Caco-2 (cell line): ENCODE measurements around the gene MRC2. TPM values are rescaled to one million over a fixed set of nuclear protein-coding genes. Genes with fewer than 3 reads are reported as not detected.

ENCODE experiments used
- BruUV-seq: library from RNA; stranded (reverse); fragments of 400-500 nt; replicated peaks from 2 replicates; lab custom pipeline; 2021; lab: Mats Ljungman, UMichigan
- CTCF ChIA-PET: fragments of 300-600 bp; sonication (Branson Sonifier 250); formaldehyde crosslinking; loops from one replicate; lab custom pipeline; 2022; ENCODE audit warnings: antibody characterized with exemption; lab: Charles Lee
- POLR2A ChIA-PET: fragments of 300-600 bp; sonication (Branson Sonifier 250); formaldehyde crosslinking; loops from one replicate; lab custom pipeline; 2022; ENCODE audit warnings: antibody characterized with exemption; lab: Charles Lee
- DNase-seq, 2 experiments: peaks; one replicate each; pipeline versions ENCODE4 v3.0.0 to v3.0.0-alpha.2; 2020 to 2022
- H3K27me3 ChIP-seq: replicated peaks from 2 replicates; pipeline ENCODE4 v1.6.0; 2011; ENCODE audit warnings: low read length; ENCODE audit not compliant: control insufficient read depth, insufficient read depth
- H3K36me3 ChIP-seq: 2 replicates; pipeline ENCODE4 v1.5.1; 2011; ENCODE audit warnings: low read length; ENCODE audit not compliant: control insufficient read depth, insufficient read depth
- H3K4me1 ChIP-seq: fragments of 250-450 bp; sonication (Bioruptor Pico); 2 replicates; pipeline ENCODE4 v1.5.1; 2020; ENCODE audit warnings: mild to moderate bottlenecking
- H3K4me3 ChIP-seq: 2 replicates; pipeline ENCODE4 v1.5.1; 2011; ENCODE audit warnings: low read depth, mild to moderate bottlenecking, control low read depth, low read length
- H3K9me3 ChIP-seq: fragments of 250-450 bp; sonication (Bioruptor Pico); 2 replicates; pipeline ENCODE4 v1.5.1; 2020; ENCODE audit warnings: mild to moderate bottlenecking, moderate library complexity
- H3K27ac Mint-ChIP-seq: one replicate; pipeline ENCODE4 v1.8.0; 2022; ENCODE audit warnings: mixed read lengths; ENCODE audit not compliant: unreplicated experiment
- H3K27me3 Mint-ChIP-seq: one replicate; pipeline ENCODE4 v1.8.0; 2022; ENCODE audit warnings: mixed read lengths; ENCODE audit not compliant: insufficient read depth, unreplicated experiment
- H3K36me3 Mint-ChIP-seq: one replicate; pipeline ENCODE4 v1.8.0; 2022; ENCODE audit warnings: mild to moderate bottlenecking, mixed read lengths; ENCODE audit not compliant: insufficient read depth, unreplicated experiment
- H3K4me1 Mint-ChIP-seq: one replicate; pipeline ENCODE4 v1.8.0; 2022; ENCODE audit warnings: low read depth, mixed read lengths; ENCODE audit not compliant: unreplicated experiment
- H3K4me3 Mint-ChIP-seq: one replicate; pipeline ENCODE4 v1.8.0; 2022; ENCODE audit warnings: mild to moderate bottlenecking, moderate library complexity, mixed read lengths; ENCODE audit not compliant: unreplicated experiment
- H3K9me3 Mint-ChIP-seq: one replicate; pipeline ENCODE4 v1.8.0; 2022; ENCODE audit warnings: mixed read lengths; ENCODE audit not compliant: unreplicated experiment
- CTCF ChIP-seq, 2 experiments: fragments of 200-600 bp in 1 of 2; IDR thresholded peaks; 1 replicate in 1 of 2; 2 replicates in 1 of 2; pipeline versions ENCODE4 v1.5.1 to v1.8.0; 2011 to 2022; ENCODE audit warnings: antibody characterized with exemption in 1 of 2, control low read depth in 1 of 2, inconsistent platforms in 1 of 2, low read depth in 1 of 2, low read length in 1 of 2, mild to moderate bottlenecking in 1 of 2, moderate library complexity in 1 of 2; ENCODE audit not compliant: insufficient read depth in 1 of 2, severe bottlenecking in 1 of 2, unreplicated experiment in 1 of 2
- intact Hi-C: fragments of 100-400 bp; cut with micrococcal nuclease; formaldehyde crosslinking; loops from one replicate; pipeline ENCODE4 v1.10.0; 2022; ENCODE audit not compliant: unreplicated experiment
- total RNA-seq: library from RNA; stranded (reverse); gene quantifications from 2 replicates; pipeline ENCODE4 v1.2.3, GENCODE V29; 2022

The MRC2 gene
- total RNA-seq, 1 experiment from 2014 or later = 7.0 TPM

GRCh38 chr17:62615503-62615902, 12.0 kb upstream of the MRC2 start:
- Histone ChIP-seq H3K4me1 (no peaks in the 10 kb centered on the region), H3K36me3 (peaks cover 3% of the 10 kb centered on the region; the same call in 1 of the 2 replicates), H3K9me3 (no peaks in the 10 kb centered on the region), H3K4me3 (no peak overlapping the region), H3K27me3 (no peaks in the 10 kb centered on the region)
- Mint-ChIP-seq H3K27ac (no peak overlapping the region), H3K27me3 (no peaks in the 10 kb centered on the region), H3K36me3 (peaks cover 63% of the 10 kb centered on the region), H3K4me1 (no peaks in the 10 kb centered on the region), H3K9me3 (no peaks in the 10 kb centered on the region), H3K4me3 (no peak overlapping the region)
- BruUV-seq = no TSS peak
- no peak for DNase-seq
- CTCF ChIA-PET = no interaction called here
- POLR2A ChIA-PET = no interaction called here
- intact Hi-C loops = no loop called here
- TF ChIP-seq CTCF (IDR thresholded peaks at IDR 0.05; ENCODE audit: insufficient read depth in 1 of 2, low read depth in 1 of 2, low read length in 1 of 2, severe bottlenecking in 1 of 2, unreplicated experiment in 1 of 2) = no peak

- intact Hi-C loops = no loop called here
- no TSS peak for BruUV-seq
- no peaks in the 10 kb centered on the region for H3K27me3 Mint-ChIP-seq
- no peak for DNase-seq
- H3K9me3 Mint-ChIP-seq = no peaks in the 10 kb centered on the region
- Histone ChIP-seq H3K4me3 (no peak overlapping the region), H3K9me3 (no peaks in the 10 kb centered on the region), H3K4me1 (no peaks in the 10 kb centered on the region), H3K27me3 (no peaks in the 10 kb centered on the region), H3K36me3 (peaks cover 1% of the 10 kb centered on the region; the same call in 1 of the 2 replicates)
- H3K27ac Mint-ChIP-seq = peak overlapping the region; percentile 44
- H3K4me1 Mint-ChIP-seq = no peaks in the 10 kb centered on the region
- POLR2A ChIA-PET = no interaction called here
- CTCF ChIA-PET = no interaction called here
- no peak overlapping the region for H3K4me3 Mint-ChIP-seq
- no peak for TF ChIP-seq CTCF (IDR thresholded peaks at IDR 0.05; ENCODE audit: insufficient read depth in 1 of 2, low read depth in 1 of 2, low read length in 1 of 2, severe bottlenecking in 1 of 2, unreplicated experiment in 1 of 2)
- peaks cover 49% of the 10 kb centered on the region for H3K36me3 Mint-ChIP-seq
Observed at GRCh38 chr17:62616993-62617893, 10.2 kb upstream of the MRC2 start.

GRCh38 chr17:62617894-62618472, 9.5 kb upstream of the MRC2 start:
- no TSS peak for BruUV-seq
- H3K27me3 Mint-ChIP-seq = no peaks in the 10 kb centered on the region
- Histone ChIP-seq H3K9me3 (no peaks in the 10 kb centered on the region), H3K36me3 (peaks cover 1% of the 10 kb centered on the region; the same call in 1 of the 2 replicates), H3K4me1 (no peaks in the 10 kb centered on the region), H3K4me3 (no peak overlapping the region), H3K27me3 (no peaks in the 10 kb centered on the region)
- ChIA-PET POLR2A (no interaction called here), CTCF (no interaction called here)
- no peaks in the 10 kb centered on the region for H3K4me1 Mint-ChIP-seq
- DNase-seq = no peak
- no peak overlapping the region for H3K4me3 Mint-ChIP-seq
- H3K27ac Mint-ChIP-seq = peak overlapping the region; percentile 44
- H3K36me3 Mint-ChIP-seq = peaks cover 45% of the 10 kb centered on the region
- intact Hi-C loops = no loop called here
- no peaks in the 10 kb centered on the region for H3K9me3 Mint-ChIP-seq
- no peak for TF ChIP-seq CTCF (IDR thresholded peaks at IDR 0.05; ENCODE audit: insufficient read depth in 1 of 2, low read depth in 1 of 2, low read length in 1 of 2, severe bottlenecking in 1 of 2, unreplicated experiment in 1 of 2)
